ENCODE data around the gene ACOT4.
"Not testable (repeated sequence)": the region's sequence is repeated elsewhere in the genome, so short reads cannot be mapped to it uniquely, and the experiment has no call there.

The ACOT4 gene

GRCh38 chr14:73623504-73624054 lies 31.9 kb downstream of the ACOT4 start:
- no peak for TF ChIP-seq CTCF (IDR thresholded peaks at IDR 0.05; ENCODE audit: insufficient read depth, missing control alignments)
- no peak for FAIRE-seq
- no peak for DNase-seq (ENCODE audit: insufficient read length, low spot score)

- FAIRE-seq (no peak), DNase-seq (ENCODE audit: insufficient read length, low spot score) (no peak)
- TF ChIP-seq CTCF (IDR thresholded peaks at IDR 0.05; ENCODE audit: insufficient read depth, missing control alignments), result no peak
These were observed 34.0 kb downstream of the ACOT4 start for GRCh38 chr14:73625706-73626105.

DNA sequence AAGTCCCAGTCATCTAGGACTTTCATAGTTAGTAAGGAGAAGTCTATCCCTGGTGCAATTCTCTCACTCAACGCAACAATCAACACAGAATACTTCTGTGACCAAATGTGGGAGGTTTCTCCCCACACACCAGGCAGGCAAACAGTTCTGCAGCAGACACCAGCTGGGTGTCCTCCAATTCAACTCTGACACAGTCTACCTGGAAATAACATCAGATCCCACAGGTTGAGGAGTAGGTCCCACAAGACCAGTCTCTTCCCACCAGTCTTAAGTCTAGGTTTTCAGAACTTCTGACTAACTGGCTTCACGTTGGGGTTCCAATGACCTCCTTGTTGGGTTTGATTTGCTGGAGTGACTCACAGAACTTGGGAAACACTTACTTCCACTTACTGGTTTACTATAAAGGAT lies 35.5 kb downstream of the ACOT4 start:
- FAIRE-seq (no peak), DNase-seq (ENCODE audit: insufficient read length, low spot score) (no peak)
- no peak for TF ChIP-seq CTCF (IDR thresholded peaks at IDR 0.05; ENCODE audit: insufficient read depth, missing control alignments)

DNA sequence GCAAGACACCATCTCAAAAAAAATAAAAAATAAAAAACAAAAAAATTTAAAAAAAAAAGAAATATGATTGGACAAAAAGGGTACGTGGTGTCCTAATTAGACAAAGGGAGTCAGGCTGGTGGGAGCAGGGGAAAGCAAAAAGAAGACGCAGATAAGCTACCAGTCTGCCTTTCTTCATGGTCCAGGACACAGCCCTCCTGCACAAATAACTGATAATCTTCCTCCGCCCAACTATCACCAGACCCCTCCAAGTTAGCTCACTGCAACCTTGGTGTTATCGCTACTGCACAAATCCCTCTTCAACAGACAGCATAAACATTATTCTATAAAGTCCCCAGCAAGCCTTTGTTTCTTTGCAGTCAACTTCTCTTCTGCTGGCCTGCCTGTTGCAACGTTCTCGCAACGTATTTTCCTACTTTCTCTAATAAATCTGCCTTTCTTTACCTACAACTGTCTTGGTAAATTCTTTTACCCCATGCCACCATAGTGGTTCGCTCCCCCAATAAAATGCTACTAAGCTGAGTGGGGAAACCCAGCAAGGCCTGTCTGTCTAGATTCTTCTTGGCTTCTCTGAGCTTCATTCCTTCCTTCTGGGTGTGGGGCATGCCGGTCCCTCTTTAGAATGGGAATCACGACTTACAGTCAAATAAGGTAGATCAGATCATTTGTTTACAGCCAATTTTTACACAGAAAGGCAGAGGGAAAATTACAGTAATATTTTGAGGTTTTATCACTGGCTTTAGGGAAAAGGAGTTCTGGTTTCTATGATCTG lies 38.5 kb downstream of the ACOT4 start:
- DNase-seq (ENCODE audit: insufficient read length, low spot score), result no peak
- no peak for FAIRE-seq
- no peak for TF ChIP-seq CTCF (IDR thresholded peaks at IDR 0.05; ENCODE audit: insufficient read depth, missing control alignments)

DNA sequence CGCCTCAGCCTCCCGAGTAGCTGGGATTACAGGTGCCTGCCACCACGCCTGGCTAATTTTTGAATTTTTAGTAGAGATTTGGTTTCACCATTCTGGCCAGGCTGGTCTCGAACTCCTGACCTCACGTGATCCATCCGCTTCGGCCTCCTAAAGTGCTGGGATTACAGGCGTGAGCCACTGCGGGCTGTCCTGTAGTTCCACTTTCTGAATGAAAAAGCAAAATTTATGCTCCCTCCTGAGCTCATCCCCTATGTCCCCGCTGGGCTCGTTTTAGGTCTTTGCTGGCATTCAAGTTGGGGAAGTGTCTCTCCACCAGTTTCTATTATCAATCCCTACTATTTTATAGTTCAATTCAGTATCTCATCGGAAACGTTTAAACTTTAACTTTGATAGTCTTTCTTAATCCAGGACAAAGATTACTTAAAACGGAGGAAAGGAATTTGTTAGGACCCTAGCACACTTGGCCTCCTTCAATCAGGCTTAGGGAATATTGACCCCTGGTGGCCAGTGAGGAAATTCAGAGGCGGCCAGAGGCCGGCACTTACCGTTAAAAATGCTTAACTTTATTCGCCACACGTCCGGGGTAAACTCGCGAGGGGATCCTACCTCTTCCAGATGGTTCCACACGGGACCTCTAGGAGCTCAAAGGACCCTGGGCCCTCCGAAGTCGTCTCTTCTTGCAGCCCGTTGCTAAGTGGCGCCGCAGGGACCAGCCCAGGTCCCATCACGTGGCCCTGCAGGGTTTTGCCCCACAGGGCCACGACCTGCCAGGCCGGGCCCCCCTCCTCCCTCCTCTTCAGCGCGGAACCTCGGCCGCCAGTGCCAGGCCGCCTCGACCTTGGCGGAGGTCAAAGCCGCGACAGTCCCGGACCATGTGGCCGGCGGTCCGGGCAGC lies 41.7 kb downstream of the ACOT4 start:
- DNase-seq (ENCODE audit: insufficient read length, low spot score) (peak; percentile 38), FAIRE-seq (no peak)
- TF ChIP-seq CTCF (IDR thresholded peaks at IDR 0.05; ENCODE audit: insufficient read depth, missing control alignments), result peak; percentile 55

- FAIRE-seq (no peak), DNase-seq (ENCODE audit: insufficient read length, low spot score) (no peak)
- no peak for TF ChIP-seq CTCF (IDR thresholded peaks at IDR 0.05; ENCODE audit: insufficient read depth, missing control alignments)
These were observed 42.5 kb downstream of the ACOT4 start for GRCh38 chr14:73634011-73634833.

- not testable (repeated sequence) for FAIRE-seq; DNase-seq (ENCODE audit: insufficient read length, low spot score)
These were observed 44.7 kb downstream of the ACOT4 start for GRCh38 chr14:73636355-73636754.

Measured in D721Med (cell line).